Keratinocyte (primary cell): Measurements from ENCODE around the gene FBXL14. TPM values are rescaled to one million over a fixed set of nuclear protein-coding genes. Genes with fewer than 3 reads are reported as not detected.

Source experiments
- DNase-seq: peaks from one replicate; pipeline ENCODE4 v3.0.0-alpha.2; 2011; ENCODE audit warnings: low read depth, missing footprints, low spot score
- FAIRE-seq: peaks from 2 replicates; lab custom pipeline; 2011; peaks lifted over from hg19 to GRCh38; lab: Jason Lieb, UNC
- H2AFZ ChIP-seq: 2 replicates; pipeline ENCODE4 v1.6.0; 2012; ENCODE audit warnings: low read length, control low read depth, inconsistent platforms; ENCODE audit not compliant: control insufficient read depth
- H3K27ac ChIP-seq: 2 replicates; pipeline ENCODE4 v1.5.1; 2011; ENCODE audit warnings: low read length; ENCODE audit not compliant: control insufficient read depth, insufficient read depth
- H3K27me3 ChIP-seq: 3 replicates; pipeline ENCODE4 v1.6.0; 2011; ENCODE audit warnings: low read length; ENCODE audit not compliant: control insufficient read depth, insufficient read depth; ENCODE audit errors: extremely low read depth
- H3K36me3 ChIP-seq, 2 experiments: 2 replicates in 1 of 2; 3 replicates in 1 of 2; pipeline ENCODE4 v1.5.1; 2011; ENCODE audit warnings: low read length in 2 of 2, mild to moderate bottlenecking in 1 of 2; ENCODE audit not compliant: control insufficient read depth in 2 of 2, insufficient read depth in 2 of 2; ENCODE audit errors: extremely low read depth in 1 of 2
- H3K4me1 ChIP-seq: 3 replicates; pipeline ENCODE4 v1.5.1; 2011; ENCODE audit warnings: low read length; ENCODE audit not compliant: control insufficient read depth, insufficient read depth; ENCODE audit errors: extremely low read depth
- H3K4me2 ChIP-seq: 3 replicates; pipeline ENCODE4 v1.6.0; 2011; ENCODE audit warnings: low read depth, low read length; ENCODE audit not compliant: control insufficient read depth, insufficient read depth; ENCODE audit errors: extremely low read depth
- H3K4me3 ChIP-seq, 3 experiments: fragments of 200-600 bp in 1 of 3; sonication (generic) in 1 of 3; 2 replicates in 2 of 3; 3 replicates in 1 of 3; pipeline ENCODE4 v1.5.1; 2011 to 2016; ENCODE audit warnings: low read length in 3 of 3, mild to moderate bottlenecking in 3 of 3, control low read depth in 2 of 3, inconsistent platforms in 1 of 3, low read depth in 1 of 3, mixed read lengths in 1 of 3, mixed run types in 1 of 3, moderate library complexity in 1 of 3; ENCODE audit not compliant: control insufficient read depth in 2 of 3, insufficient read depth in 2 of 3; ENCODE audit errors: extremely low read depth in 1 of 3
- H3K79me2 ChIP-seq: 2 replicates; pipeline ENCODE4 v1.6.0; 2012; ENCODE audit warnings: low read length; ENCODE audit not compliant: control insufficient read depth, insufficient read depth
- H3K9ac ChIP-seq: 3 replicates; pipeline ENCODE4 v1.6.0; 2011; ENCODE audit warnings: low read length; ENCODE audit not compliant: control insufficient read depth, insufficient read depth; ENCODE audit errors: extremely low read depth
- H3K9me1 ChIP-seq: 3 replicates; pipeline ENCODE4 v1.6.0; 2011; ENCODE audit warnings: low read length; ENCODE audit not compliant: control insufficient read depth, insufficient read depth; ENCODE audit errors: extremely low read depth
- H3K9me3 ChIP-seq: 2 replicates; pipeline ENCODE4 v1.5.1; 2012; ENCODE audit warnings: low read depth, low read length; ENCODE audit not compliant: control insufficient read depth
- H4K20me1 ChIP-seq: 3 replicates; pipeline ENCODE4 v1.6.0; 2011; ENCODE audit warnings: low read length; ENCODE audit not compliant: control insufficient read depth, insufficient read depth; ENCODE audit errors: extremely low read depth
- CTCF ChIP-seq, 3 experiments: IDR thresholded peaks in 1 of 3; conservative IDR thresholded peaks in 1 of 3; optimal IDR thresholded peaks in 1 of 3; 2 replicates in 2 of 3; 3 replicates in 1 of 3; pipeline versions ENCODE3 to v1.5.1; 2011; ENCODE audit warnings: low read length in 3 of 3, mild to moderate bottlenecking in 3 of 3, moderate library complexity in 2 of 3, control low read depth in 1 of 3, inconsistent platforms in 1 of 3; ENCODE audit not compliant: insufficient read depth in 2 of 3; ENCODE audit errors: extremely low read depth in 1 of 3
- EZH2 ChIP-seq: IDR thresholded peaks from one replicate; pipeline ENCODE4 v1.6.1; 2012; ENCODE audit warnings: inconsistent platforms, mild to moderate bottlenecking, low read length, moderate library complexity
- dilution Hi-C: fragments of 300-500 bp; cut with MboI; formaldehyde crosslinking; loops from one replicate; pipeline ENCODE4 v1.7.0; 2020; ENCODE audit warnings: low sequenced_read_pairs; ENCODE audit not compliant: extremely low pct_ligation_motif_present
- polyA plus RNA-seq, 5 experiments: library from polyadenylated mRNA; depleted of rRNA in 3 of 5; stranded (reverse) in 3 of 5; stranded (forward) in 1 of 5; unstranded in 1 of 5; fragments of >200 nt; gene quantifications; 1 replicate in 1 of 5; 2 replicates in 3 of 5; 3 replicates in 1 of 5; pipeline versions ENCODE4 v1.2.1 to v1.2.3, GENCODE V29; 2011 to 2012; ENCODE audit warnings: missing spikeins in 2 of 5, low read depth in 1 of 5, low replicate concordance in 1 of 5

The FBXL14 gene
- polyA plus RNA-seq, 1 donor (not counting 4 experiments of a cell fraction or from before 2014, with no cell fraction given): 1.8 TPM

GRCh38 chr12:1518591-1519516 lies 75.5 kb downstream of the FBXL14 start:
- FAIRE-seq (peak; percentile 92), DNase-seq (peak; percentile 94)
- TF ChIP-seq CTCF (optimal IDR thresholded peaks at IDR 0.05 in 1 of 3, IDR thresholded peaks at IDR 0.05 in 1 of 3, conservative IDR thresholded peaks at IDR 0.05 in 1 of 3; ENCODE audit: extremely low read depth in 1 of 3, insufficient read depth in 2 of 3, low read length in 3 of 3): no peak
- TF ChIP-seq EZH2: no peak
- H3K27me3 ChIP-seq: no peaks in the 10 kb centered on the region
- peak overlapping the region; percentile 72 for H3K9ac ChIP-seq
- no peaks in the 10 kb centered on the region for H3K9me3 ChIP-seq
- dilution Hi-C loops: no loop called here
- H3K4me1 ChIP-seq: peaks cover 31% of the 10 kb centered on the region
- H2AFZ ChIP-seq: peak overlapping the region; percentile 48
- peak overlapping the region; percentile 84 for H3K4me2 ChIP-seq
- no peaks in the 10 kb centered on the region for H3K36me3 ChIP-seq
- H4K20me1 ChIP-seq: no peaks in the 10 kb centered on the region
- peak overlapping the region; percentile 71 for H3K27ac ChIP-seq
- H3K9me1 ChIP-seq: peaks cover 2% of the 10 kb centered on the region
- no peaks in the 10 kb centered on the region for H3K79me2 ChIP-seq
- H3K4me3 ChIP-seq: peak overlapping the region; percentile 38 to 68 (median 58)

GRCh38 chr12:1517734-1518525 lies 76.5 kb downstream of the FBXL14 start:
- peak; percentile 32 for FAIRE-seq
- TF ChIP-seq CTCF (optimal IDR thresholded peaks at IDR 0.05 in 1 of 3, IDR thresholded peaks at IDR 0.05 in 1 of 3, conservative IDR thresholded peaks at IDR 0.05 in 1 of 3; ENCODE audit: extremely low read depth in 1 of 3, insufficient read depth in 2 of 3, low read length in 3 of 3): no peak
- no peak for TF ChIP-seq EZH2
- peak overlapping the region; percentile 84 for H3K4me2 ChIP-seq
- no peak for DNase-seq
- H3K79me2 ChIP-seq: no peaks in the 10 kb centered on the region
- H3K27ac ChIP-seq: peak overlapping the region; percentile 74
- dilution Hi-C loops: no loop called here
- H4K20me1 ChIP-seq: no peaks in the 10 kb centered on the region
- no peaks in the 10 kb centered on the region for H3K36me3 ChIP-seq
- peak overlapping the region; percentile 38 to 68 (median 58) for H3K4me3 ChIP-seq
- H3K9ac ChIP-seq: peak overlapping the region; percentile 72
- peaks cover 2% of the 10 kb centered on the region for H3K9me1 ChIP-seq
- H2AFZ ChIP-seq: no peak overlapping the region
- peaks cover 31% of the 10 kb centered on the region for H3K4me1 ChIP-seq
- no peaks in the 10 kb centered on the region for H3K9me3 ChIP-seq
- no peaks in the 10 kb centered on the region for H3K27me3 ChIP-seq
